HL-60 (cell line): ENCODE measurements around the gene AFAP1.

Experiments used
- DNase-seq, 2 experiments: peaks; one replicate each; pipeline ENCODE4 v3.0.0-alpha.2; 2010 to 2020; ENCODE audit warnings: low read depth in 1 of 2, low spot score in 1 of 2
- H3K27ac ChIP-seq: fragments of 250-450 bp; sonication (Bioruptor Pico); replicated peaks from 2 replicates; pipeline ENCODE4 v1.5.1; 2020; ENCODE audit warnings: mild to moderate bottlenecking, moderate library complexity
- H3K27me3 ChIP-seq: fragments of 250-450 bp; sonication (Bioruptor Pico); 2 replicates; pipeline ENCODE4 v1.5.1; 2021; ENCODE audit warnings: mild to moderate bottlenecking, moderate library complexity; ENCODE audit not compliant: insufficient read depth, poor library complexity, severe bottlenecking
- H3K4me3 ChIP-seq: replicated peaks from 2 replicates; pipeline ENCODE4 v1.5.1; 2011; ENCODE audit warnings: mild to moderate bottlenecking, control low read depth, low read length; ENCODE audit not compliant: insufficient read depth
- CTCF ChIP-seq: IDR thresholded peaks from one replicate; pipeline ENCODE4 v1.5.1; 2011; ENCODE audit warnings: low read length, control low read depth, inconsistent platforms; ENCODE audit not compliant: insufficient read depth
- GABPA ChIP-seq: IDR thresholded peaks from 2 replicates; pipeline ENCODE4 v1.6.1; 2012; ENCODE audit warnings: low read depth
- POLR2AphosphoS5 ChIP-seq: IDR thresholded peaks from 2 replicates; pipeline ENCODE4 v1.6.1; 2012; ENCODE audit warnings: low read depth
- REST ChIP-seq: IDR thresholded peaks from 2 replicates; pipeline ENCODE4 v1.6.1; 2012; ENCODE audit warnings: low read depth; ENCODE audit not compliant: insufficient replicate concordance
- SPI1 ChIP-seq: IDR thresholded peaks from 2 replicates; pipeline ENCODE4 v1.6.1; 2012; ENCODE audit warnings: low read depth, mild to moderate bottlenecking, borderline replicate concordance

AFAP1 gene

GRCh38 chr4:7758476-7758875 lies 181.2 kb downstream of the AFAP1 start:
- H3K4me3 ChIP-seq: no peak overlapping the region
- peaks cover 8% of the 10 kb centered on the region for H3K27me3 ChIP-seq
- no peak for DNase-seq
- TF ChIP-seq CTCF (no peak), SPI1 (no peak), REST (no peak), POLR2AphosphoS5 (no peak), GABPA (no peak)
- H3K27ac ChIP-seq: no peak overlapping the region

- TF ChIP-seq CTCF: no peak
- no peak for TF ChIP-seq GABPA
- no peak for TF ChIP-seq SPI1
- no peak for DNase-seq
- Histone ChIP-seq H3K27ac (no peak overlapping the region), H3K4me3 (no peak overlapping the region), H3K27me3 (peaks cover 8% of the 10 kb centered on the region)
These were observed 181.9 kb downstream of the AFAP1 start for GRCh38 chr4:7757501-7758471.

- TF ChIP-seq CTCF: no peak
- no peak for TF ChIP-seq REST
- no peak for TF ChIP-seq GABPA
- TF ChIP-seq POLR2AphosphoS5: no peak
- no peak for TF ChIP-seq SPI1
- Histone ChIP-seq H3K4me3 (no peak overlapping the region), H3K27me3 (peaks cover 3% of the 10 kb centered on the region), H3K27ac (no peak overlapping the region)
- DNase-seq: no peak
These were observed 182.9 kb downstream of the AFAP1 start for GRCh38 chr4:7756561-7757355.
